IMR-90 (cell line): ENCODE measurements around the gene JPT1. TPM values are rescaled to one million over a fixed set of nuclear protein-coding genes. Genes with fewer than 3 reads are reported as not detected.
A peak's percentile ranks its signal among the peaks of the same experiment; 100 is the strongest.

Experiments
- ATAC-seq: fragments of 200-7000 bp; cut with Tn5 transposase; 2 replicates; pipeline ENCODE4 v1.9.1; 2020; ENCODE audit warnings: low read depth, mild to moderate bottlenecking, moderate library complexity
- BruUV-seq: library from RNA; stranded (reverse); fragments of 400-500 nt; replicated peaks from 2 replicates; lab custom pipeline; 2021; lab: Mats Ljungman, UMichigan
- CTCF ChIA-PET: fragments of 300-600 bp; formaldehyde crosslinking; extraction: SDS; loops from one replicate; lab custom pipeline; 2021; ENCODE audit warnings: antibody characterized with exemption; lab: Yijun Ruan, JAX
- POLR2A ChIA-PET: fragments of 300-600 bp; sonication (Branson Sonifier 250); formaldehyde crosslinking; loops from one replicate; lab custom pipeline; 2022; ENCODE audit warnings: antibody characterized with exemption; ENCODE audit not compliant: unreplicated experiment; lab: Charles Lee
- DNase-seq: peaks from one replicate; pipeline ENCODE4 v3.0.0; 2013
- H2AFZ ChIP-seq: replicated peaks from 2 replicates; pipeline ENCODE3; 2013; ENCODE audit warnings: low read length, mild to moderate bottlenecking; ENCODE audit not compliant: poor library complexity
- H2AK5ac ChIP-seq: 2 replicates; pipeline ENCODE4 v1.6.1; 2013; ENCODE audit warnings: low read depth, low read length, inconsistent platforms
- H2AK9ac ChIP-seq: replicated peaks from 2 replicates; pipeline ENCODE3; 2013; ENCODE audit warnings: mild to moderate bottlenecking, low read depth, low read length, moderate library complexity; ENCODE audit not compliant: poor library complexity
- H2BK120ac ChIP-seq: 2 replicates; pipeline ENCODE4 v1.6.1; 2013; ENCODE audit warnings: low read depth, low read length, inconsistent platforms
- H2BK15ac ChIP-seq: 3 replicates; pipeline ENCODE4 v1.6.1; 2013; ENCODE audit warnings: low read depth, low read length, inconsistent platforms
- H2BK20ac ChIP-seq: 2 replicates; pipeline ENCODE4 v1.6.1; 2013; ENCODE audit warnings: low read depth, mild to moderate bottlenecking, inconsistent platforms, low read length, moderate library complexity
- H2BK5ac ChIP-seq: 2 replicates; pipeline ENCODE4 v1.6.1; 2013; ENCODE audit warnings: mild to moderate bottlenecking, low read depth, low read length, inconsistent platforms; ENCODE audit not compliant: poor library complexity, severe bottlenecking
- H3K14ac ChIP-seq: replicated peaks from 2 replicates; pipeline ENCODE4 v1.6.1; 2013; ENCODE audit warnings: low read depth, low read length, inconsistent platforms
- H3K18ac ChIP-seq: 2 replicates; pipeline ENCODE4 v1.6.1; 2013; ENCODE audit warnings: low read depth, low read length, control low read depth
- H3K23ac ChIP-seq: 2 replicates; pipeline ENCODE4 v1.6.1; 2013; ENCODE audit warnings: low read depth, low read length, inconsistent platforms
- H3K27ac ChIP-seq: 2 replicates; pipeline ENCODE4 v1.5.1; 2013; ENCODE audit warnings: mild to moderate bottlenecking, control low read depth, low read length; ENCODE audit not compliant: insufficient read depth
- H3K27me3 ChIP-seq: 2 replicates; pipeline ENCODE4 v1.6.1; 2013; ENCODE audit warnings: low read length; ENCODE audit not compliant: control insufficient read depth, insufficient read depth
- H3K36me3 ChIP-seq: 2 replicates; pipeline ENCODE4 v1.6.1; 2013; ENCODE audit warnings: low read length, mixed read lengths; ENCODE audit not compliant: control insufficient read depth, insufficient read depth
- H3K4ac ChIP-seq: 2 replicates; pipeline ENCODE4 v1.6.1; 2013; ENCODE audit warnings: low read depth, low read length, inconsistent platforms
- H3K4me1 ChIP-seq: 2 replicates; pipeline ENCODE4 v1.6.1; 2013; ENCODE audit warnings: low read length, mixed read lengths; ENCODE audit not compliant: control insufficient read depth, insufficient read depth
- H3K4me2 ChIP-seq: 2 replicates; pipeline ENCODE4 v1.6.1; 2013; ENCODE audit warnings: low read depth, mild to moderate bottlenecking, control low read depth, low read length, moderate library complexity
- H3K4me3 ChIP-seq: 2 replicates; pipeline ENCODE4 v1.5.1; 2013; ENCODE audit warnings: low read depth, mild to moderate bottlenecking, control low read depth, low read length, moderate library complexity; ENCODE audit not compliant: insufficient read depth
- H3K56ac ChIP-seq: 2 replicates; pipeline ENCODE4 v1.6.1; 2013; ENCODE audit warnings: low read length, inconsistent platforms; ENCODE audit not compliant: insufficient read depth; ENCODE audit errors: extremely low read depth
- H3K79me1 ChIP-seq, 2 experiments: 2 replicates each; pipeline ENCODE4 v1.6.1; 2013; ENCODE audit warnings: low read length in 2 of 2, inconsistent platforms in 1 of 2, low read depth in 1 of 2
- H3K9ac ChIP-seq: 2 replicates; pipeline ENCODE4 v1.6.1; 2013; ENCODE audit warnings: low read depth, low read length, control low read depth
- H3K9me1 ChIP-seq: 2 replicates; pipeline ENCODE4 v1.6.1; 2013; ENCODE audit warnings: low read length, inconsistent platforms; ENCODE audit not compliant: insufficient read depth
- H3K9me3 ChIP-seq: 2 replicates; pipeline ENCODE4 v1.6.1; 2013; ENCODE audit warnings: low read length; ENCODE audit not compliant: control insufficient read depth, insufficient read depth
- H4K20me1 ChIP-seq: 2 replicates; pipeline ENCODE4 v1.6.1; 2013; ENCODE audit warnings: low read length, inconsistent platforms; ENCODE audit not compliant: insufficient read depth
- H4K5ac ChIP-seq: 2 replicates; pipeline ENCODE4 v1.6.1; 2013; ENCODE audit warnings: mild to moderate bottlenecking, low read depth, low read length, control low read depth
- H4K8ac ChIP-seq, 2 experiments: 2 replicates each; pipeline ENCODE4 v1.6.1; 2013; ENCODE audit warnings: low read depth in 2 of 2, low read length in 2 of 2, control low read depth in 1 of 2, inconsistent platforms in 1 of 2
- H4K91ac ChIP-seq: 2 replicates; pipeline ENCODE4 v1.6.1; 2013; ENCODE audit warnings: low read depth, low read length, inconsistent platforms; ENCODE audit not compliant: insufficient read depth
- BHLHE40 ChIP-seq: fragments of 150-350 bp; IDR thresholded peaks from 2 replicates; pipeline ENCODE4 v1.6.1; 2016; ENCODE audit warnings: mild to moderate bottlenecking, low read depth, low read length
- CEBPB ChIP-seq: IDR thresholded peaks from 2 replicates; pipeline ENCODE4 v1.6.1; 2012; ENCODE audit warnings: low read depth, low read length, improper control_type of control experiment
- CHD1 ChIP-seq: IDR thresholded peaks from 2 replicates; pipeline ENCODE4 v1.6.1; 2012; ENCODE audit warnings: low read depth, low read length, improper control_type of control experiment
- CTCF ChIP-seq: conservative IDR thresholded peaks from 2 replicates; pipeline ENCODE4 v1.5.1; 2012; ENCODE audit warnings: mild to moderate bottlenecking, low read depth, low read length, improper control_type of control experiment
- ELK1 ChIP-seq: fragments of 150-350 bp; IDR thresholded peaks from 2 replicates; pipeline ENCODE4 v1.6.1; 2016; ENCODE audit warnings: low read depth, mild to moderate bottlenecking, low read length, moderate library complexity, borderline replicate concordance
- FOS ChIP-seq: fragments of 150-350 bp; IDR thresholded peaks from 2 replicates; pipeline ENCODE4 v1.6.1; 2016; ENCODE audit warnings: low read depth, low read length
- MAZ ChIP-seq: IDR thresholded peaks from 2 replicates; pipeline ENCODE4 v1.6.1; 2012; ENCODE audit warnings: low read depth, mild to moderate bottlenecking, low read length, improper control_type of control experiment, moderate library complexity, borderline replicate concordance
- MXI1 ChIP-seq: IDR thresholded peaks from 2 replicates; pipeline ENCODE4 v1.6.1; 2012; ENCODE audit warnings: low read depth, mild to moderate bottlenecking, low read length, moderate library complexity, borderline replicate concordance
- NFE2L2 ChIP-seq: fragments of 150-350 bp; IDR thresholded peaks from 2 replicates; pipeline ENCODE4 v1.6.1; 2016; ENCODE audit warnings: low read depth, mild to moderate bottlenecking, low read length
- RFX5 ChIP-seq: IDR thresholded peaks from 2 replicates; pipeline ENCODE4 v1.8.0; 2012; ENCODE audit warnings: low read depth, mild to moderate bottlenecking, low read length, moderate library complexity
- SMC3 ChIP-seq: fragments of 150-350 bp; IDR thresholded peaks from 2 replicates; pipeline ENCODE4 v1.6.1; 2016; ENCODE audit warnings: low read depth, mild to moderate bottlenecking, antibody characterized with exemption, low read length, moderate library complexity
- USF2 ChIP-seq: fragments of 150-350 bp; IDR thresholded peaks from 2 replicates; pipeline ENCODE4 v1.6.1; 2017; ENCODE audit warnings: mild to moderate bottlenecking, antibody characterized with exemption, low read length, low read depth
- WGBS, 2 experiments: methylation state at CpG; one replicate each; pipeline versions ENCODE4 v1.1.5 to v1.1.7; 2013; ENCODE audit warnings: missing lambda C conversion rate in 2 of 2; ENCODE audit not compliant: insufficient read length in 1 of 2; ENCODE audit errors: extremely low coverage in 2 of 2; 5-methylcytosine and 5-hydroxymethylcytosine counted together
- dilution Hi-C: fragments of 300-500 bp; cut with HindIII; formaldehyde crosslinking; loops from one replicate; pipeline ENCODE4 v1.14.3; 2018; ENCODE audit warnings: low sequenced_read_pairs; ENCODE audit not compliant: unreplicated experiment
- in situ Hi-C: fragments of 300-500 bp; cut with MboI; formaldehyde crosslinking; loops from 3 replicates; pipeline ENCODE4 v1.14.3; 2019; ENCODE audit warnings: low sequenced_read_pairs, inconsistent platforms, mixed read lengths
- intact Hi-C: fragments of 100-400 bp; cut with micrococcal nuclease; formaldehyde crosslinking; loops from 2 replicates; pipeline ENCODE4 v1.10.0; 2022
- polyA plus RNA-seq, 3 experiments: library from polyadenylated mRNA; depleted of rRNA; stranded (reverse); fragments of >200 nt; gene quantifications; 2 replicates each; pipeline ENCODE4 v1.2.3, GENCODE V29; 2012; ENCODE audit warnings: low replicate concordance in 1 of 3
- total RNA-seq: library from RNA; depleted of rRNA; stranded (reverse); fragments of >200 nt; gene quantifications from 2 replicates; pipeline ENCODE4 v1.2.3, GENCODE V29; 2012

JPT1 gene
- total and polyA plus RNA-seq, 2 of the 4 experiments (the other 2 are of a cell fraction): 118 to 272 TPM

- DNase-seq (no peak), ATAC-seq (no peak)
- intact Hi-C loops: no loop called here
- Histone ChIP-seq H3K4me3 (no peak overlapping the region), H4K91ac (no peak overlapping the region), H3K4me2 (no peak overlapping the region), H2AK5ac (peak overlapping the region; percentile 28; the same call in 1 of the 2 replicates), H4K8ac (no peak overlapping the region), H3K27ac (no peak overlapping the region), H2BK20ac (no peak overlapping the region), H2BK15ac (no peak overlapping the region), H4K5ac (no peak overlapping the region), H3K9ac (no peak overlapping the region), H3K9me1 (peaks cover 7% of the 10 kb centered on the region; the same call in 1 of the 2 replicates), H3K4me1 (peaks cover 10% of the 10 kb centered on the region), H3K79me1 (peaks cover 0 to 8% of the 10 kb centered on the region in 2 experiments; a peak in 1 of 4 replicates), H3K23ac (no peak overlapping the region), H2BK5ac (no peak overlapping the region), H4K20me1 (no peaks in the 10 kb centered on the region; the same call in none of the 2 replicates), H3K9me3 (no peaks in the 10 kb centered on the region), H2AK9ac (peak overlapping the region; percentile 42), H3K18ac (no peak overlapping the region), H3K56ac (no peak overlapping the region), H2AFZ (no peak overlapping the region), H2BK120ac (no peak overlapping the region), H3K36me3 (peaks cover 9% of the 10 kb centered on the region), H3K14ac (no peak overlapping the region), H3K4ac (no peak overlapping the region; the same call in 1 of the 2 replicates), H3K27me3 (no peaks in the 10 kb centered on the region)
- CTCF ChIA-PET: no interaction called here
- no TSS peak for BruUV-seq
- TF ChIP-seq NFE2L2 (no peak), CHD1 (no peak), MXI1 (no peak), USF2 (no peak), SMC3 (no peak), BHLHE40 (no peak), FOS (no peak), RFX5 (no peak), ELK1 (no peak), CEBPB (no peak), CTCF (no peak), MAZ (no peak)
- POLR2A ChIA-PET: no interaction called here
- in situ Hi-C loops: no loop called here
- WGBS, 2 experiments: 92% methylated on average over 2 of the region's 7 CpGs; no CpG with 5 or more reads in 1 of the 2 experiments
- dilution Hi-C loops: no loop called here
Measured at GRCh38 chr17:75097865-75098264, 56.4 kb downstream of the JPT1 start.
